Mesodermal cell (in vitro differentiated cells): ENCODE measurements around the gene DHRSX. TPM values are rescaled to one million over a fixed set of nuclear protein-coding genes. Genes with fewer than 3 reads are reported as not detected.

Experiments
- H3K27ac ChIP-seq: 2 replicates; pipeline ENCODE4 v1.7.0; 2013; ENCODE audit warnings: mild to moderate bottlenecking, low read depth, low read length, moderate library complexity; ENCODE audit not compliant: severe bottlenecking
- H3K36me3 ChIP-seq: 2 replicates; pipeline ENCODE4 v1.7.1; 2013; ENCODE audit warnings: mild to moderate bottlenecking, low read length, moderate library complexity; ENCODE audit not compliant: control insufficient read depth, insufficient read depth
- H3K4me1 ChIP-seq: one replicate; pipeline ENCODE4 v1.7.1; 2013; ENCODE audit warnings: mild to moderate bottlenecking, low read length; ENCODE audit not compliant: insufficient read depth, control insufficient read depth, poor library complexity, severe bottlenecking
- H3K4me3 ChIP-seq: 2 replicates; pipeline ENCODE4 v1.7.0; 2013; ENCODE audit warnings: low read length, control low read depth, mild to moderate bottlenecking; ENCODE audit not compliant: insufficient read depth, poor library complexity, severe bottlenecking; ENCODE audit errors: extremely low read depth
- H3K9me3 ChIP-seq: 2 replicates; pipeline ENCODE4 v1.7.1; 2013; ENCODE audit warnings: mild to moderate bottlenecking, low read length, moderate library complexity; ENCODE audit not compliant: control insufficient read depth
- WGBS, 2 experiments: methylation state at CpG; one replicate each; pipeline ENCODE4 v1.1.5; 2013; ENCODE audit warnings: missing lambda C conversion rate in 2 of 2; ENCODE audit not compliant: insufficient coverage in 2 of 2; 5-methylcytosine and 5-hydroxymethylcytosine counted together
- polyA plus RNA-seq, 2 experiments: library from polyadenylated mRNA; stranded (reverse); fragments of 50-300 nt; gene quantifications; one replicate each; pipeline ENCODE4 v1.2.3, GENCODE V29; 2013

DHRSX gene, protein sequence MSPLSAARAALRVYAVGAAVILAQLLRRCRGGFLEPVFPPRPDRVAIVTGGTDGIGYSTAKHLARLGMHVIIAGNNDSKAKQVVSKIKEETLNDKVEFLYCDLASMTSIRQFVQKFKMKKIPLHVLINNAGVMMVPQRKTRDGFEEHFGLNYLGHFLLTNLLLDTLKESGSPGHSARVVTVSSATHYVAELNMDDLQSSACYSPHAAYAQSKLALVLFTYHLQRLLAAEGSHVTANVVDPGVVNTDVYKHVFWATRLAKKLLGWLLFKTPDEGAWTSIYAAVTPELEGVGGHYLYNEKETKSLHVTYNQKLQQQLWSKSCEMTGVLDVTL
- polyA plus RNA-seq (2013, experiment 1 of 2): 40.0 TPM
- polyA plus RNA-seq (2013, experiment 2 of 2): 32.4 TPM

- no peaks in the 10 kb centered on the region for H3K9me3 ChIP-seq
- WGBS, 2 experiments: 1 to 6% methylated on average over 31 of the region's 57 CpGs
- peak within 1 kb of the TSS; percentile 78 for H3K27ac ChIP-seq
- peaks cover 18% of the 10 kb centered on the region for H3K36me3 ChIP-seq
- H3K4me3 ChIP-seq: peak within 1 kb of the TSS; percentile 75
- H3K4me1 ChIP-seq: peaks cover 13% of the 10 kb centered on the region
Measured at GRCh38 chrX:2500803-2501558, at the start of gene DHRSX, which contains the start of gene ZBED1. Gene DHRSX (minus strand): TSS chrX:2500976. CDS start chrX:2500925, 51 bp downstream. Gene ZBED1 (minus strand): TSS chrX:2500976. CDS start chrX:2490719, 10,257 bp downstream.

DNA sequence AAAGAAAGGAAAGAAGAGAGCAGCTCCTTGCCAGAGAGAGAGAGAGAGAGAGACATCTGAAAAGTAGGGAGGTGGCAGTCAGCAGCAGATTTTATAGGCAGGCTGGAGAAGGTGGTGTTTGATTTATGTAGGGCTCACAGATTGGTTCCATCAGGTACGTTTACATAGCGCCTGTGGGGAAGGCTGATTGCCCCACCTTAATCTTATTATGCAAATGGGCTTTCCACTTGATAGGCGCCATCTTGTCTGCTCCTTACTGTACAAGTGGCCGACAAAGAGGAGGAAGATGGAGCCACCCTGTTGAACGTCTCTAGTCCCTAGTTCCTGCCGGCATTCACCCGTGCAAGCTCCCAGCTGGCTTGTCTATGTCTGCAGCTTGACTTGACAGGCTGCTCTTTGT is 49.1 kb upstream of the DHRSX start:
- WGBS, 2 experiments: 80 to 96% methylated on average over 3 to 4 of the region's 7 CpGs

DNA sequence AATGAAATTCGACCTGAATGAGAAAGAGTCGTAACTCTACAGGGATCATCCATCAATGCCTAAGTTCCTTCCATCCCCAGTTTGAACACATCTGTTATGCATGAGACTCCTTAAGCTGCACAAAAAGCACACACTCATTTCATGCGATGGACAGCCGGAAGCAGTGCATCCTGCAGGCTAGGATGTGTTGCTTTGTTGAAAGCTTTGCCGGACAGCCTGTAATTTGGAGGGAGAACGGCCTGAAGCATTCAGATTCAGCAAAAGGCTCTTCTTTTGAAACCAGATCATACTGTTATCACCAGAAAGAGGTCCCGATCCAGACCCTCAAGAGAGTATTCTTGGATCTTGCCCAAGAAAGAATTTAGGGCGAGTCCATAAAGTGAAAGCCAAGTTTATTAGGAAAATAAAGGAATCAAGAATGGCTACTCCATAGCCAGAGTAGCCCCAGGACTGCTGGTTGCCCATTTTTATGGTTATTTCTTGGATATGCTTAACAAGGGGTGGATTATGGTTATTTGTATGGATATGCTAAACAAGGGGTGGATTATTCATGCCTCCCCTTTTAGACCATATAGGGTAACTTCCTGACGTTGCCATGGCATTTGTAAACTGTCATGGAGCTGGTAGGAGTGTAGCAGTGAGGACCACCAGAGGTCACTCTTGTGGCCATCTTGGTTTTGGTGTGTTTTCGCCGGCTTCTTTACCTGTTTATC is 48.1 kb upstream of the DHRSX start:
- Histone ChIP-seq H3K36me3 (no peaks in the 10 kb centered on the region), H3K4me1 (no peaks in the 10 kb centered on the region), H3K4me3 (no peak overlapping the region), H3K27ac (no peak overlapping the region), H3K9me3 (no peaks in the 10 kb centered on the region)
- WGBS, 2 experiments: 62 to 64% methylated on average over 4 to 5 of the region's 11 CpGs

More for the DNA sequence above, 49.1 kb upstream of the DHRSX start:
- Histone ChIP-seq H3K9me3 (no peaks in the 10 kb centered on the region), H3K4me1 (no peaks in the 10 kb centered on the region), H3K4me3 (no peak overlapping the region), H3K36me3 (no peaks in the 10 kb centered on the region), H3K27ac (no peak overlapping the region)

DNA sequence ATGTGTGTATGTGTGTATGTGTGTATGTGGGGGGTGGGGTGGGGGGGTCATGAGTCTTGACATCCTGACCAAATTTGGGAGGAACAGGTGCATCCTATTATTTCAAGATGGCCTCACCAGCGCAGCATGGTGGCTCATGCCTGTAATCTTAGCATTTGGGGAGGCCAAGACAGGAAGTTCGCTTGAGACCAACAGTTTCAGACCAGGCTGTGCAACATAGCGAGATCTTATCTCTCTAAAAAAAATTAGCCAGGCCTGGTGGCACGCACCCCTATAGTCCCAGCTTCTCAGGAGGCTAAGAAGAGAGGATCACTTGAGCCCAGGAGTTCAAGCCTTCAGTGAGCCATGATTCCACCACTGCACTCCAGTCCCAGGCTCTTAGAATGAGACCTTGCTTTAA is 47.0 kb upstream of the DHRSX start:
- H3K27ac ChIP-seq: no peak overlapping the region
- H3K9me3 ChIP-seq: no peaks in the 10 kb centered on the region
- H3K4me3 ChIP-seq: no peak overlapping the region
- H3K4me1 ChIP-seq: no peaks in the 10 kb centered on the region
- WGBS, 2 experiments: 83 to 100% methylated on average over 1 to 4 of the region's 4 CpGs
- H3K36me3 ChIP-seq: no peaks in the 10 kb centered on the region

- H3K4me3 ChIP-seq: no peak overlapping the region
- H3K36me3 ChIP-seq: no peaks in the 10 kb centered on the region
- WGBS, 2 experiments: 90% methylated on average over 1 of the region's 1 CpG
- no peak overlapping the region for H3K27ac ChIP-seq
- H3K9me3 ChIP-seq: no peaks in the 10 kb centered on the region
- no peaks in the 10 kb centered on the region for H3K4me1 ChIP-seq
Measured at GRCh38 chrX:2546496-2546895, 45.7 kb upstream of the DHRSX start.

- Histone ChIP-seq H3K4me1 (no peaks in the 10 kb centered on the region), H3K4me3 (no peak overlapping the region), H3K27ac (no peak overlapping the region), H3K9me3 (no peaks in the 10 kb centered on the region), H3K36me3 (no peaks in the 10 kb centered on the region)
- WGBS, 2 experiments: no CpG with 5 or more reads among the region's 1 CpG
Measured at GRCh38 chrX:2545144-2545543, 44.4 kb upstream of the DHRSX start.

DNA sequence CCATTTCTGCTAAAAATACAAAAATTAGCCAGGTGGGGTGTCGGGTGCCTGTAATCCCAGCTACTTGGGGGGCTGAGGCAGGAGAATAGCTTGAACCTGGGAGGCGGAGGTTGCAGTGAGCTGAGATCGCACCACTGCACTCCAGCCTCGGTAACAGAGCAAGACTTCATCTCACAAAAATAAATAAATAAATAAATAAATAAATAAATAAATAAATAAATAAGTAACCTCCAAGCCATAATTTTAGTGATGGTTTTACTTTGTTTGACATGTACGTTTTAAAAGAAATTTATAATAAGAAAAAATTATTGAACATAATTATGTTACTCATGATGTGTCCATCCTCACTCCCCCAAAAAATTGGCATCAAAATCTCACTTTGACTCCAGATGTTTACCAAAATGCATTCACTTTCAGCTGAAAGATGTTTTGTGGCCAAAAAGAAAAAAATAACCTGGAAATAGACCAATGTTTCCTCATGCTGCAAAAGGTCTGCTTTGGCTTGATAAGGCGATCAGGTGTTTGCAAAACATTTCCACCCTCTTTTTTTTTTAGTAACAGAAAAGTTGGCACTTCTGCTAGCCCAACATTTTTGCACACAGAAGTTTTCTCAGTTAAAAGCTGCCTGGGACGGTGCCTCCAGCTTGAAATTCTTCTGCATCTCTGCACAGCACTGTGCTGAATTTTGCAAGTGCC is 42.2 kb upstream of the DHRSX start:
- Histone ChIP-seq H3K27ac (no peak overlapping the region), H3K4me1 (no peaks in the 10 kb centered on the region), H3K36me3 (no peaks in the 10 kb centered on the region), H3K9me3 (no peaks in the 10 kb centered on the region), H3K4me3 (no peak overlapping the region)
- 100% methylated on average over 1 of the region's 7 CpGs; no CpG with 5 or more reads in 1 of the 2 experiments for WGBS, 2 experiments

DNA sequence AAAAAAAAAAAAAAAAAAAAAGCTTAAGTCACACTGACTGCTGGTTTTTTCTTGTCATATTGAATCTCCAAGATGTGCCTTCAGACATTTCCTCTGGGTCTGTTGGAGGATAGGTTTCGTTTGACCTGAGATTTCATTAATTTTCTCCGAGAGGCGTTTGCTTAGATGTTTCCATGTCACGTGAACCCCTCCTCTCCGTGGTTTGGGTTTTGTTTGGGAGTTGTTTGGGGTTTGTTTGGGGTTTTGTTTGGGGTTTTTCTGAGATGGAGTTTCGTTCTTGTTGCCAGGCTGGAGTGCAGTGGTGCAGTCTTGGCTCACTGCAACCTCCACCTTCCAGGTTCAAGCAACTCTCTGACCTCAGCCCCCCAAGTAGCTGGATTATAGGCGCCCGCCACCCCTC is 40.8 kb upstream of the DHRSX start:
- 80 to 92% methylated on average over 3 to 7 of the region's 8 CpGs for WGBS, 2 experiments
- Histone ChIP-seq H3K4me3 (no peak overlapping the region), H3K4me1 (no peaks in the 10 kb centered on the region), H3K27ac (no peak overlapping the region), H3K36me3 (no peaks in the 10 kb centered on the region), H3K9me3 (no peaks in the 10 kb centered on the region)

GRCh38 chrX:2540426-2540947 is 39.7 kb upstream of the DHRSX start:
- H3K36me3 ChIP-seq: no peaks in the 10 kb centered on the region
- H3K27ac ChIP-seq: no peak overlapping the region
- H3K9me3 ChIP-seq: no peaks in the 10 kb centered on the region
- WGBS, 2 experiments: 90 to 92% methylated on average over 11 to 12 of the region's 12 CpGs
- H3K4me1 ChIP-seq: no peaks in the 10 kb centered on the region
- no peak overlapping the region for H3K4me3 ChIP-seq

GRCh38 chrX:2539586-2539985 is 38.8 kb upstream of the DHRSX start:
- H3K27ac ChIP-seq: no peak overlapping the region
- no peaks in the 10 kb centered on the region for H3K36me3 ChIP-seq
- WGBS, 2 experiments: 100% methylated on average over 1 of the region's 3 CpGs; no CpG with 5 or more reads in 1 of the 2 experiments
- H3K4me3 ChIP-seq: no peak overlapping the region
- H3K9me3 ChIP-seq: no peaks in the 10 kb centered on the region
- H3K4me1 ChIP-seq: no peaks in the 10 kb centered on the region
